Erythroblast (primary cell): ENCODE data around the gene AMBP.

Experiments used
- DNase-seq, 2 experiments: peaks; one replicate each; lab custom pipeline; 2025; lab: John Stamatoyannopoulos, UW
- GATA1 ChIP-seq: IDR thresholded peaks from 2 replicates; pipeline ENCODE4 v1.6.1; 2011; ENCODE audit warnings: low read depth, mild to moderate bottlenecking, control low read depth, low read length, moderate library complexity
- POLR2A ChIP-seq: IDR thresholded peaks from 2 replicates; pipeline ENCODE4 v1.6.1; 2011; ENCODE audit warnings: mild to moderate bottlenecking, low read length

The AMBP gene

GRCh38 chr9:114037249-114037648, 40.9 kb downstream of the AMBP start:
- TF ChIP-seq POLR2A, result no peak
- TF ChIP-seq GATA1, result no peak
- DNase-seq, result no peak

GRCh38 chr9:114035845-114036801, 42.0 kb downstream of the AMBP start:
- TF ChIP-seq GATA1 (no peak), POLR2A (no peak)
- no peak for DNase-seq

GRCh38 chr9:114035221-114035844, 42.8 kb downstream of the AMBP start:
- no peak for TF ChIP-seq POLR2A
- no peak for TF ChIP-seq GATA1

GRCh38 chr9:114034661-114035062, 43.4 kb downstream of the AMBP start:
- DNase-seq, result no peak

More at GRCh38 chr9:114035221-114035844, 42.8 kb downstream of the AMBP start:
- DNase-seq, result no peak

GRCh38 chr9:114034196-114034595, 43.9 kb downstream of the AMBP start:
- no peak for DNase-seq
- no peak for TF ChIP-seq GATA1
- no peak for TF ChIP-seq POLR2A

More at GRCh38 chr9:114034661-114035062, 43.4 kb downstream of the AMBP start:
- TF ChIP-seq POLR2A (no peak), GATA1 (no peak)

GRCh38 chr9:114033397-114034103, 44.5 kb downstream of the AMBP start:
- DNase-seq, result peak; percentile 7 to 31
- TF ChIP-seq POLR2A (no peak), GATA1 (no peak)

GRCh38 chr9:114031948-114032840, 45.9 kb downstream of the AMBP start:
- TF ChIP-seq GATA1 (no peak), POLR2A (no peak)
- DNase-seq, result no peak

GRCh38 chr9:114031037-114031630, 47.0 kb downstream of the AMBP start:
- no peak for DNase-seq
- no peak for TF ChIP-seq GATA1
- no peak for TF ChIP-seq POLR2A

- no peak for DNase-seq
- TF ChIP-seq GATA1 (no peak), POLR2A (no peak)
Observed at GRCh38 chr9:114030364-114030763, 47.7 kb downstream of the AMBP start.

- TF ChIP-seq GATA1 (no peak), POLR2A (no peak)
- DNase-seq, result no peak
Observed at GRCh38 chr9:114029311-114030170, 48.6 kb downstream of the AMBP start.

- no peak for DNase-seq
Observed at GRCh38 chr9:114028646-114029045, 49.5 kb downstream of the AMBP start.

More at GRCh38 chr9:114028646-114029045, 49.5 kb downstream of the AMBP start:
- TF ChIP-seq GATA1, result no peak
- TF ChIP-seq POLR2A, result no peak
